ENCODE results near the gene ZNF567. TPM values are rescaled to one million over a fixed set of nuclear protein-coding genes. Genes with fewer than 3 reads are reported as not detected.
"Not testable (repeated sequence)": the region's sequence is repeated elsewhere in the genome, so short reads cannot be mapped to it uniquely, and the experiment has no call there.

Gene ZNF567
- total RNA-seq, 2 experiments from 2014 or later: 9.8 to 11.2 TPM

DNA sequence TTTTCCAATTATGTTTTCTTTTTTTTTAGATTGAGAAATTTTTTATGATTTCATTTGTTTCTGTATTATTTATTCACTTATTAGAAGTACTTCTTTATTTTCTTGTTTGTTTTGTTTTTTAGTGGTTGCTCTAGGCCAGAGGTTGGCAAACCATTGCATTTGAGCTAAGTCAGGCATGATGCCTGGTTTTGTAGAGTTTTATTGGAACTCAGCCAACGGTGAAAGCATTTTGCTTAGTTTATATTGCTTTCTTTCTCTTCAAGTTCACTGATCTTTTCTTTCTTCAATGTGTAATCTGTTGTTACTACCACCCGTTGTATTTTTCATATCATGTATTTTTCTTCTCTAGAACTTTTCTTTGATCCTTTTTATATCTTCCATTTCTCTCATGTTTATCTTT lies 19.7 kb downstream of the ZNF567 start:
- peaks cover 87% of the 10 kb centered on the region for H3K36me3 Mint-ChIP-seq (ENCODE audit: low read depth)
- no peak overlapping the region for H3K4me3 Mint-ChIP-seq
- peaks cover 60% of the 10 kb centered on the region for H3K9me3 Mint-ChIP-seq
- no peaks in the 10 kb centered on the region for H3K4me1 Mint-ChIP-seq
- H3K27me3 Mint-ChIP-seq: no peaks in the 10 kb centered on the region
- no peak for DNase-seq
- POLR2A ChIA-PET: no interaction called here
- H3K27ac Mint-ChIP-seq: no peak overlapping the region
- CTCF ChIA-PET: no interaction called here

- CTCF ChIA-PET: no interaction called here
- peaks cover 65% of the 10 kb centered on the region for H3K9me3 Mint-ChIP-seq
- no peaks in the 10 kb centered on the region for H3K4me1 Mint-ChIP-seq
- no peak for DNase-seq
- POLR2A ChIA-PET: no interaction called here
- no peak overlapping the region for H3K4me3 Mint-ChIP-seq
- H3K27me3 Mint-ChIP-seq: no peaks in the 10 kb centered on the region
- H3K27ac Mint-ChIP-seq: no peak overlapping the region
- peaks cover 95% of the 10 kb centered on the region for H3K36me3 Mint-ChIP-seq (ENCODE audit: low read depth)
Measured at GRCh38 chr19:36709423-36709822, 22.0 kb downstream of the ZNF567 start.

DNA sequence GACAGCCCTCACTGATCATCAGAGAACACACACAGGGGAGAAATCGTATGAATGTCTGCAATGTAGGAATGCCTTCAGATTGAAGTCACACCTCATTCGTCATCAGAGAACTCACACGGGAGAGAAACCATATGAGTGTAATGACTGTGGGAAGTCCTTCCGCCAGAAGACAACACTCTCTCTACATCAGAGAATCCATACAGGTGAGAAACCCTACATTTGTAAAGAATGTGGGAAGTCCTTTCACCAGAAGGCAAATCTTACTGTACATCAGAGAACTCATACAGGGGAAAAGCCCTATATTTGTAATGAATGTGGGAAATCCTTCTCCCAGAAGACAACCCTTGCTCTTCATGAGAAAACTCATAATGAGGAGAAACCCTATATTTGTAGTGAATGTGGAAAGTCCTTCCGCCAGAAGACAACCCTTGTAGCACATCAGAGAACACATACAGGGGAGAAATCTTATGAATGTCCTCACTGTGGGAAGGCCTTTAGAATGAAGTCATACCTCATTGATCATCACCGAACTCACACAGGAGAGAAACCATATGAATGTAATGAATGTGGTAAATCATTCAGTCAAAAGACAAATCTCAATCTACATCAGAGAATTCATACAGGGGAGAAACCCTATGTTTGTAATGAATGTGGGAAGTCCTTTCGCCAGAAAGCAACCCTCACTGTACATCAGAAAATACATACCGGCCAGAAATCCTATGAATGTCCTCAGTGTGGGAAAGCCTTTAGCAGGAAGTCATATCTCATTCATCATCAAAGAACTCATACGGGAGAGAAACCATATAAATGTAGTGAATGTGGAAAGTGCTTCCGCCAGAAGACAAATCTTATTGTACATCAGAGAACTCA lies 32.5 kb downstream of the ZNF567 start:
- Mint-ChIP-seq H3K27ac (no peak overlapping the region), H3K36me3 (ENCODE audit: low read depth) (peaks cover 64% of the 10 kb centered on the region), H3K4me1 (no peaks in the 10 kb centered on the region), H3K27me3 (no peaks in the 10 kb centered on the region), H3K9me3 (peaks cover 49% of the 10 kb centered on the region), H3K4me3 (no peak overlapping the region)
- ChIA-PET CTCF (no interaction called here), POLR2A (no interaction called here)
- no peak for DNase-seq

- H3K4me3 Mint-ChIP-seq, H3K4me1 Mint-ChIP-seq, DNase-seq, H3K27ac Mint-ChIP-seq, H3K27me3 Mint-ChIP-seq, CTCF ChIA-PET, POLR2A ChIA-PET: not testable (repeated sequence)
- Mint-ChIP-seq H3K36me3 (ENCODE audit: low read depth) (peaks cover 32% of the 10 kb centered on the region), H3K9me3 (peaks cover 73% of the 10 kb centered on the region)
Measured at GRCh38 chr19:36736166-36736565, 48.8 kb downstream of the ZNF567 start.

- ChIA-PET POLR2A (no interaction called here), CTCF (no interaction called here)
- peaks cover 65% of the 10 kb centered on the region for H3K9me3 Mint-ChIP-seq
- no peaks in the 10 kb centered on the region for H3K4me1 Mint-ChIP-seq
- H3K36me3 Mint-ChIP-seq (ENCODE audit: low read depth): peaks cover 59% of the 10 kb centered on the region
- no peak overlapping the region for H3K4me3 Mint-ChIP-seq
- H3K27ac Mint-ChIP-seq: no peak overlapping the region
- no peak for DNase-seq
- H3K27me3 Mint-ChIP-seq: no peaks in the 10 kb centered on the region
Measured at GRCh38 chr19:36745870-36746269, 58.5 kb downstream of the ZNF567 start.

- DNase-seq: no peak
- Mint-ChIP-seq H3K27ac (no peak overlapping the region), H3K9me3 (peaks cover 69% of the 10 kb centered on the region), H3K4me3 (no peak overlapping the region), H3K4me1 (no peaks in the 10 kb centered on the region), H3K27me3 (no peaks in the 10 kb centered on the region), H3K36me3 (ENCODE audit: low read depth) (peaks cover 72% of the 10 kb centered on the region)
- ChIA-PET POLR2A (no interaction called here), CTCF (no interaction called here)
Measured at GRCh38 chr19:36747750-36748149, 60.3 kb downstream of the ZNF567 start.

- POLR2A ChIA-PET: no interaction called here
- CTCF ChIA-PET: no interaction called here
- no peak for DNase-seq
- Mint-ChIP-seq H3K4me3 (no peak overlapping the region), H3K36me3 (ENCODE audit: low read depth) (peaks cover 77% of the 10 kb centered on the region), H3K27ac (no peak overlapping the region), H3K4me1 (no peaks in the 10 kb centered on the region), H3K27me3 (no peaks in the 10 kb centered on the region), H3K9me3 (peaks cover 68% of the 10 kb centered on the region)
Measured at GRCh38 chr19:36748431-36749275, 61.2 kb downstream of the ZNF567 start.

DNA sequence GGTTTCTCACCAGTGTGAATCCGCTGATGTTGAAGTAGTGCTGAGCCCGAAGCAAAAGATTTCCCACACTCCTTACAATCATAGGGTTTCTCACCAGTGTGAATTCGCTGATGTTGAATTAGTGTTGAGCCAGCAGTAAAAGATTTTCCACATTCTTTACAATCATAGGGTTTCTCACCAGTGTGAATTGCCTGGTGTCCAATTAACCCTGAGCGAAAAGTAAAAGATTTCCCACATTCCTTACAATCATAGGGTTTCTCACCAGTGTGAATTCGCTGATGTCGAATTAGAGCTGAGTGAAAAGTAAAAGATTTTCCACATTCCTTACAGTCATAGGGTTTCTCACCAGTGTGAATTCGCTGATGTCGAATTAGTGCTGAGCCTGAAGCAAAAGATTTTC lies 62.2 kb downstream of the ZNF567 start:
- POLR2A ChIA-PET, DNase-seq, H3K4me3 Mint-ChIP-seq, H3K27me3 Mint-ChIP-seq, H3K27ac Mint-ChIP-seq, H3K4me1 Mint-ChIP-seq, CTCF ChIA-PET: not testable (repeated sequence)
- Mint-ChIP-seq H3K9me3 (peaks cover 69% of the 10 kb centered on the region), H3K36me3 (ENCODE audit: low read depth) (peaks cover 85% of the 10 kb centered on the region)

DNA sequence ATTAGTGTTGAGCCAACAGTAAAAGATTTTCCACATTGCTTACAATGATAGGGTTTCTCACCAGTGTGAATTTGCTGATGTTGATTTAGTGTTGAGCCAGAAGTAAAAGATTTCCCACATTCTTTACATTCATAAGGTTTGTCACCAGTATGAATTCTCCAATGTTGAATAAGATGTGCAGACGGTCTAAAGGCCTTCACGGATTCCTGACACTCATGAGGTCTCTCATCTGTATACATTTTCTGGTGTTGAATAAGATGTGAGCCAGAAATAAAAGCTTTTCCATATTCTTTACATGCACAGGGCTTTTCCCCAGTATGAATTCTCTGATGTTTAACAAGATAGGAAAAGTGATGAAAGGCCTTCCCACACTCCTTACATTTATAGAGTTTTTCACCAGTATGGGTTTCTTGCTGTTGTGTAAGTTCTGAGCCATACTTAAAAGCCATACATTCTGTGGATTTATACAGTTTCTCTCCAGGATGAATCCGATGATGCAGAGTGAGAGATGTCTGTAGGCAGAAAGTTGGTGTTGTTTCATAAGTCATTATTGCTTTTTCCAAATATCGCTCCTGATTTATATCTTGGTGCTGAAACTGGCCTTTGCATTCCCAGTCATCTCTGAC lies 62.8 kb downstream of the ZNF567 start:
- Mint-ChIP-seq H3K4me1 (no peaks in the 10 kb centered on the region), H3K9me3 (peaks cover 68% of the 10 kb centered on the region), H3K27ac (no peak overlapping the region), H3K4me3 (no peak overlapping the region), H3K36me3 (ENCODE audit: low read depth) (peaks cover 86% of the 10 kb centered on the region), H3K27me3 (no peaks in the 10 kb centered on the region)
- DNase-seq: no peak
- POLR2A ChIA-PET: no interaction called here
- CTCF ChIA-PET: no interaction called here

Other genes with a start within 250 kb of the ZNF567 start
- gene ZNF566, start 198.1 kb upstream of the ZNF567 start, total RNA-seq: 1 to 10 TPM; 8.5 to 8.7 TPM
- gene ZNF260, start 159.3 kb upstream of the ZNF567 start, total RNA-seq: 1 to 10 TPM; 9.0 to 9.9 TPM
- 10 to 100 TPM; 11.1 to 14.6 TPM for gene ZNF529, start 114.3 kb upstream of the ZNF567 start, total RNA-seq
- 10 to 100 TPM; 11.8 to 13.5 TPM for gene ZNF382, start 82.3 kb upstream of the ZNF567 start, total RNA-seq
- 1 to 10 TPM; 8.4 to 8.9 TPM for gene ZNF461, start 20.8 kb upstream of the ZNF567 start, total RNA-seq
- 1 to 10 TPM; 5.0 to 6.0 TPM for gene ZNF850, start 85.2 kb downstream of the ZNF567 start, total RNA-seq
- 1 to 10 TPM; 8.9 to 9.5 TPM for gene ZNF790, start 150.8 kb downstream of the ZNF567 start, total RNA-seq
- 1 to 10 TPM; 6.0 to 6.3 TPM for gene ZNF345, start 163.3 kb downstream of the ZNF567 start, total RNA-seq
- 1 to 10 TPM; 4.3 TPM for gene ZNF829, start 228.7 kb downstream of the ZNF567 start, total RNA-seq
- 1 to 10 TPM; 6.3 to 7.2 TPM for gene ZNF568, start 228.7 kb downstream of the ZNF567 start, total RNA-seq

Measured in activated CD4-positive, alpha-beta memory T cell treated with anti-CD3 and anti-CD28 coated beads, Interleukin-2, amount 10 ng/mL, durations not matched to agents 7 days and 5 days (primary cell).